Aorta (tissue), 5 donors: ENCODE measurements around the gene ADCY1. TPM values are rescaled to one million over a fixed set of nuclear protein-coding genes. Genes with fewer than 3 reads are reported as not detected.
A peak's percentile ranks its signal among the peaks of the same experiment; 100 is the strongest.

Source experiments
- ATAC-seq: fragments of 200-7000 bp; cut with Tn5 transposase; one replicate; pipeline ENCODE4 v1.9.1; 2022; ENCODE audit warnings: moderate library complexity; ENCODE audit not compliant: low FRiP score
- DNase-seq, 2 donors: peaks; one replicate each; pipeline ENCODE4 v3.0.0-alpha.2; 2020
- H3K27ac ChIP-seq, 2 donors: one replicate each; pipeline ENCODE4 v1.5.1; 2013; ENCODE audit warnings: low read length in 2 of 2, mild to moderate bottlenecking in 2 of 2, moderate library complexity in 2 of 2, control low read depth in 1 of 2, inconsistent platforms in 1 of 2, low read depth in 1 of 2
- H3K27me3 ChIP-seq, 2 donors: one replicate each; pipeline ENCODE4 v1.6.1; 2013; ENCODE audit warnings: control low read depth in 1 of 2, low read length in 1 of 2, mild to moderate bottlenecking in 1 of 2, moderate library complexity in 1 of 2; ENCODE audit not compliant: insufficient read depth in 2 of 2, control insufficient read depth in 1 of 2
- H3K36me3 ChIP-seq, 2 donors: one replicate each; pipeline ENCODE4 v1.6.1; 2013; ENCODE audit warnings: control low read depth in 1 of 2, low read length in 1 of 2, mild to moderate bottlenecking in 1 of 2; ENCODE audit not compliant: insufficient read depth in 2 of 2, control insufficient read depth in 1 of 2
- H3K4me1 ChIP-seq, 2 donors: one replicate each; pipeline ENCODE4 v1.6.1; 2013; ENCODE audit warnings: low read length in 2 of 2, control low read depth in 1 of 2, mild to moderate bottlenecking in 1 of 2, moderate library complexity in 1 of 2; ENCODE audit not compliant: insufficient read depth in 2 of 2, control insufficient read depth in 1 of 2
- H3K4me3 ChIP-seq, 2 donors: one replicate each; pipeline ENCODE4 v1.5.1; 2013; ENCODE audit warnings: low read length in 2 of 2, control low read depth in 1 of 2, mild to moderate bottlenecking in 1 of 2
- H3K9me3 ChIP-seq: one replicate; pipeline ENCODE4 v1.6.1; 2013; ENCODE audit warnings: mild to moderate bottlenecking, low read length; ENCODE audit not compliant: control insufficient read depth
- WGBS, 2 donors: extraction: QIAGEN DNeasy Blood & Tissue Kit; methylation state at CpG; one replicate each; pipeline ENCODE4 v1.1.7; 2013; 5-methylcytosine and 5-hydroxymethylcytosine counted together
- intact Hi-C, 2 donors: fragments of 100-400 bp; cut with DNase I; formaldehyde crosslinking; loops; one replicate each; pipeline versions ENCODE4 v1.14.2 to v1.15.0; 2022
- polyA plus RNA-seq, 2 donors: library from polyadenylated mRNA; stranded (reverse); fragments of 200-250 nt; gene quantifications; one replicate each; pipeline ENCODE4 v1.2.3, GENCODE V29; 2013
- total RNA-seq, 2 donors: library from RNA; stranded (reverse); fragmentation: NEBNext Ultra II Directional; extraction: Animal tissue kit (Norgen Biotek cat#: 25700); gene quantifications; one replicate each; pipeline ENCODE4 v1.2.1, GENCODE V29; 2021
- donor health status: healthy with polysubstance abuse.
- donor health status: Bipolar disorder and iron deficiency.
- donor health status: DM: no; HTN: no; CAD: no.
- donor health status: DM: no; HTN: no; CAD: no.
- donor health status: DM: yes; HTN: yes; CAD: no.

ADCY1 gene
- total and polyA plus RNA-seq, 4 donors = 0.20 to 5.8 (median 1.8) TPM

- Histone ChIP-seq H3K9me3 (no peaks in the 10 kb centered on the region), H3K27me3 (no peaks in the 10 kb centered on the region), H3K4me1 (no peaks in the 10 kb centered on the region), H3K36me3 (no peaks in the 10 kb centered on the region), H3K27ac (no peak overlapping the region), H3K4me3 (no peak overlapping the region)
- DNase-seq = peak; percentile 17 to 54
- 78 to 80% methylated on average over 13 of the region's 13 CpGs for WGBS, 2 donors
- no peak for ATAC-seq
- intact Hi-C loops = no loop called here
Measured at GRCh38 chr7:45681596-45682357, 107.6 kb downstream of the ADCY1 start.

GRCh38 chr7:45682358-45682735 lies 108.2 kb downstream of the ADCY1 start:
- Histone ChIP-seq H3K27ac (no peak overlapping the region), H3K27me3 (no peaks in the 10 kb centered on the region), H3K4me3 (no peak overlapping the region), H3K4me1 (no peaks in the 10 kb centered on the region), H3K36me3 (no peaks in the 10 kb centered on the region), H3K9me3 (no peaks in the 10 kb centered on the region)
- ATAC-seq = no peak
- intact Hi-C loops = no loop called here
- peak in 1 of 2 donors; percentile 45 for DNase-seq
- 91 to 92% methylated on average over 6 to 7 of the region's 7 CpGs for WGBS, 2 donors

GRCh38 chr7:45682836-45683555 lies 108.8 kb downstream of the ADCY1 start:
- no peak for ATAC-seq
- no peak for DNase-seq
- WGBS, 2 donors = 77 to 90% methylated on average over 7 of the region's 7 CpGs

GRCh38 chr7:45683556-45684148 lies 109.5 kb downstream of the ADCY1 start:
- H3K27ac ChIP-seq = no peak overlapping the region
- H3K4me3 ChIP-seq = no peak overlapping the region
- H3K36me3 ChIP-seq = no peaks in the 10 kb centered on the region
- intact Hi-C loops = no loop called here
- no peaks in the 10 kb centered on the region for H3K9me3 ChIP-seq
- DNase-seq (peak in 1 of 2 donors; percentile 53), ATAC-seq (no peak)
- no peaks in the 10 kb centered on the region for H3K27me3 ChIP-seq
- no peaks in the 10 kb centered on the region for H3K4me1 ChIP-seq
- 96% methylated on average over 13 of the region's 13 CpGs for WGBS, 2 donors

More at GRCh38 chr7:45682836-45683555, 108.8 kb downstream of the ADCY1 start:
- Histone ChIP-seq H3K4me1 (no peaks in the 10 kb centered on the region), H3K4me3 (no peak overlapping the region), H3K9me3 (no peaks in the 10 kb centered on the region), H3K36me3 (no peaks in the 10 kb centered on the region), H3K27ac (no peak overlapping the region), H3K27me3 (no peaks in the 10 kb centered on the region)
- intact Hi-C loops = no loop called here

- no peak for ATAC-seq
- H3K9me3 ChIP-seq = no peaks in the 10 kb centered on the region
- WGBS, 2 donors = 66 to 75% methylated on average over 8 of the region's 8 CpGs
- H3K27me3 ChIP-seq = no peaks in the 10 kb centered on the region
- H3K36me3 ChIP-seq = no peaks in the 10 kb centered on the region
- H3K4me3 ChIP-seq = no peak overlapping the region
- intact Hi-C loops = no loop called here
- H3K4me1 ChIP-seq = no peaks in the 10 kb centered on the region
- H3K27ac ChIP-seq = no peak overlapping the region
- peak in 1 of 2 donors; percentile 39 for DNase-seq
Measured at GRCh38 chr7:45684910-45685618, 110.9 kb downstream of the ADCY1 start.

GRCh38 chr7:45685619-45686240 lies 111.6 kb downstream of the ADCY1 start:
- DNase-seq (peak in 1 of 2 donors; percentile 52), ATAC-seq (no peak)
- no peaks in the 10 kb centered on the region for H3K4me1 ChIP-seq
- H3K27ac ChIP-seq = no peak overlapping the region
- H3K9me3 ChIP-seq = no peaks in the 10 kb centered on the region
- no peak overlapping the region for H3K4me3 ChIP-seq
- H3K27me3 ChIP-seq = no peaks in the 10 kb centered on the region
- WGBS, 2 donors = 88 to 89% methylated on average over 8 to 11 of the region's 11 CpGs
- intact Hi-C loops = no loop called here
- H3K36me3 ChIP-seq = no peaks in the 10 kb centered on the region

- Histone ChIP-seq H3K9me3 (no peaks in the 10 kb centered on the region), H3K27me3 (no peaks in the 10 kb centered on the region), H3K4me3 (no peak overlapping the region), H3K4me1 (no peaks in the 10 kb centered on the region), H3K27ac (no peak overlapping the region), H3K36me3 (no peaks in the 10 kb centered on the region)
- 89 to 90% methylated on average over 19 of the region's 19 CpGs for WGBS, 2 donors
- intact Hi-C loops = no loop called here
- DNase-seq = peak in 1 of 2 donors; percentile 35
- ATAC-seq = no peak
Measured at GRCh38 chr7:45686441-45687184, 112.4 kb downstream of the ADCY1 start.

GRCh38 chr7:45687185-45687560 lies 113.0 kb downstream of the ADCY1 start:
- Histone ChIP-seq H3K4me3 (no peak overlapping the region), H3K9me3 (no peaks in the 10 kb centered on the region), H3K27ac (no peak overlapping the region), H3K36me3 (no peaks in the 10 kb centered on the region), H3K4me1 (no peaks in the 10 kb centered on the region), H3K27me3 (no peaks in the 10 kb centered on the region)
- ATAC-seq = no peak
- peak in 1 of 2 donors; percentile 27 for DNase-seq
- intact Hi-C loops = no loop called here
- 90 to 91% methylated on average over 3 of the region's 3 CpGs for WGBS, 2 donors
